GM21360 (cell line): ENCODE results near the gene HTR7.

ENCODE experiments used
- ATAC-seq: cut with Tn5 transposase; IDR thresholded peaks from one replicate; pipeline ENCODE4 v1.9.1; 2021; ENCODE audit warnings: mild to moderate bottlenecking, moderate library complexity; ENCODE audit not compliant: unreplicated experiment

The HTR7 gene

DNA sequence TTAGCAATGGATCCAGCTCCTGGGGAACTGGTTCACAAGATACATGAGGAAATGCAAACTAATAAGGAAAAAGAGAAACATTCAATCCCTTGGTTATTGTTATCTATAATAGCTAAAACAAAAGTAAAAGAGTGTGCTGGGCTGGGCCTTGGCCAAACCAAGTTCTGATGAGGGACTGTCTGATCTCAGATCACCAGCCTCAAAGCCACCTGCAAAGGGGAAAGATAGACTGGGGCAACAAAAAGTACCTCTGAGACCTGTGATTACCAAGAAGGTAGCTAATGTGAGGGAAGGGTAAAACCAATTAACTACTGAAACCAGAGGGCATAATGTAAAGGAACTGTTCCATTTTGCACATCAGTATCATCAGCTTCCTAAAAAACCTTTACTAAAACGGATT, 51.2 kb downstream of the HTR7 start:
- no peak for ATAC-seq

GRCh38 chr10:90805206-90805605, 52.6 kb downstream of the HTR7 start:
- ATAC-seq, result no peak

- ATAC-seq, result no peak
Observed at GRCh38 chr10:90804354-90804753, 53.5 kb downstream of the HTR7 start.

DNA sequence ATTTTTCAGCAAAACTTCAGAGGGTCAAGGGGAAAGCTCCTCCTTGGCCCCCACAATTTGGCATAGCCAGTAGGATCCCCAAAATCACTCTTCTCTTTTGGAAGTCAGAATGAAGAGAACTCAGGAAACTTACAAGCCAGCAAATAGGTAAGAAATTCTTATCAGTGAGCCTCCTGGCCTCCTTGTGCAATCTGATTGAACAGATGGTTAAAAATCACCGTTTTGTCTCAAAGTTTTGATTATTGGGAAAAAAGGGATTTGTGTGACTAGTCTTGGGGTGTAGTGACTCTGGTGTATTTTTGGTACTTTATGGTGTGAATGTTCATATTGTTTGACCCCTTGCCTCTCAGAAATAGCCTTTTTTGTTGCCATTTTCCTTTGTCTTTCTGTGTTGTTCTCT, 56.2 kb downstream of the HTR7 start:
- ATAC-seq, result no peak

GRCh38 chr10:90800232-90800796, 57.5 kb downstream of the HTR7 start:
- no peak for ATAC-seq

GRCh38 chr10:90799172-90799571, 58.7 kb downstream of the HTR7 start:
- no peak for ATAC-seq

GRCh38 chr10:90798482-90798881, 59.4 kb downstream of the HTR7 start:
- no peak for ATAC-seq

GRCh38 chr10:90790422-90790821, 67.4 kb downstream of the HTR7 start:
- no peak for ATAC-seq

- peak; percentile 69 for ATAC-seq
Observed at GRCh38 chr10:90788968-90789367, 68.9 kb downstream of the HTR7 start.

DNA sequence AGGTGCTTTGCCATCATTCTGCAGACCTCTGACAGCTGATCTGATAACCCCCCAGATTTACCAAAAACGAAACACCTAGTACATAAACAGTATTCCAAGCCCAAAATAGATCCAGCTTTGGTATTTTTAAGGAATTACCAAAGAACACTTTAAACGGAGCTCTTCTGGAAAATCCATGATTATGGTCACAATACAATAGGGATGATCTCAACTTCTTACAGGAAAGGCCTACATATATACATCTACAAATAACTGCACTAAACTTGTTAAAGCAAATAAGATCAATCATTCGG, 69.7 kb downstream of the HTR7 start:
- no peak for ATAC-seq

DNA sequence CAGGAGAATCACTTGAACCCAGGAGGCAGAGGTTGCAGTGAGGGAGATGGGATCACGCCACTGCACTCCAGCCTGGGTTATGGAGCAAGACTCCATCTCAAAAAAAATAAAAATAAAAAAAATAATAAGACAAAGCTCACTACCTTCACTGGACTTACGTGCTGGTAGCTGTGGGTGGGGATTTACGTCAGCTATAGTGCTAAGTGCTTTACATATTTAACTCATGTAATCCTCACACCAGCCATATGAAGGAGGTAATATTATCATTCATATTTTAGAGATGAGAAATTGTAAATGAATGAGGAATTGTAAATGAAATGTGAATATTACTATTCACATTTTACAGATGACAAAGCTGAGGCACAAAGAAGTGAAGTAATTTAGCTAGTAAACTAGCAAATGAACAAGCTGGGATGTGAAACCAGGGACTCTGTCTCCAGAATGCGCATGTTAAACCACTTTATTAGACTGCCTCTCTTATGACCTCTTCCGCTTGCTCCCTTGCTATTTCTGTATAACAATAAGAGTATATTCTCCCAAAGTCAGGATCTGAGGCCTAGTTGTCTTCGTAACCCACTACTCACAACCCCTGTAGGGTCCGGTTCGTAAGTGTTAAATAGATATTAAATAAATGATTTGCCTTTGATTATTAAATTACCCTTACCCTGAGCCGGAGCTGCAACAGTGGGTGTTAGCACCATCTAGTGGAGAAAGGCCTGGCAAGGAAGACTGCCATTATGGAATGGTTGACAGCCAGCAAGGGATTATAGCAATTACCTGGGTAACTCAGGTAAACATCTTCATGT, 70.2 kb downstream of the HTR7 start:
- ATAC-seq, result no peak

DNA sequence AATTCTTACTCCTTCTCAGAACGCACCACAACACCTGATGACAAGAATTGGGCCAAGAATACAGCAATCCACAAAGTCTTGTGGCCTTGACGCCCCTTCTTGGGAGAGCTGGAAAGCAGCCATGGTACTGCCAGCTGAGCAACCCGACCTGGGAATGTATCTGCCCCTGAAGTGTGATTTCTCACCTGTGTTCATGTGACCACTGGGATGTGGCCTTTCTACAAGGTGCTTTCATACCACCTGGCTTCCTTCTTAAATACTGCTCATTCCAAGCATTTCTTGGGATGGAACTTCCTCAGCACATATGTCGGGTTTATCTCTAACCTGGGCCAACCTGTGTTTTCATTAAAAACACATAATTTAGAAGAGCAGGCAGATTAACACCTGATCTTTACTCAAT, 72.1 kb downstream of the HTR7 start:
- no peak for ATAC-seq

GRCh38 chr10:90784771-90785170, 73.1 kb downstream of the HTR7 start:
- ATAC-seq, result no peak

DNA sequence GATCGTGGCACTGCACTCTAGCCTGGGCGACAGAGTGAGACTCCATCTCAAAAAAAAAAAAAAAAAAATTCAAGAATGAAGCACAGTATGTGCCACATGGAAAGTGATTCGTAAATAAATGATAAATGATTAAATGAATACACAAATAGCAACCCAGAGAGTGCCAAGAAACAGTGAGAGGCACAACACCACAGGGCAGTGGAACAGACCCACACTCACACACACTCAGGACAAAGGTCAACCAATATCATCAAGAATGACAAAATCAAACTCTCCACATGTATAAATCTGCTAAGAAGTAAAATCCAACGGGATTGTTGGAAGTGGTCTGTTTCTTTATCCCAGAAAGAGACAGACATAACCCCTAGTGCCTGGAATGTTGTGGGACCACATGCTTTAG, 77.4 kb downstream of the HTR7 start:
- ATAC-seq, result no peak

- no peak for ATAC-seq
Observed at GRCh38 chr10:90779548-90779947, 78.3 kb downstream of the HTR7 start.

DNA sequence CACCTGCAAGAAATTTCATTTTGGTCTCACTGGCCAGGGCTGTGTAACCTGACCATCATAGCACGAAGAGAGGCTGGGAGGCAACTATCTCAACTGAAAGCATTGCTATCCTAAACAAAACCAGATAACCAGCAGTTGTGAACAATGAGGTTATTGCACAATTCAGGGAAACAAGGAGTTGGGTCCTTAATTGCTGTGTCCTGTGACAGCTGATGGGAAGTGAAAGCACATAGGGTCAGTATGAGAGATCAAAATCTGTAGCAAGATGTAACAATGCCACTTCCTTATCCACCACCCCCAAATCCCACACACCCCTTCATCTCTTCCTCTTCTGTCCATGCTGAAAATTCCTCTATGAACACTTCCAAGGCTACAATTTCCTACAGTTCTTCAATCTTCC, 80.2 kb downstream of the HTR7 start:
- no peak for ATAC-seq

- ATAC-seq, result no peak
Observed at GRCh38 chr10:90775351-90776028, 82.3 kb downstream of the HTR7 start.

DNA sequence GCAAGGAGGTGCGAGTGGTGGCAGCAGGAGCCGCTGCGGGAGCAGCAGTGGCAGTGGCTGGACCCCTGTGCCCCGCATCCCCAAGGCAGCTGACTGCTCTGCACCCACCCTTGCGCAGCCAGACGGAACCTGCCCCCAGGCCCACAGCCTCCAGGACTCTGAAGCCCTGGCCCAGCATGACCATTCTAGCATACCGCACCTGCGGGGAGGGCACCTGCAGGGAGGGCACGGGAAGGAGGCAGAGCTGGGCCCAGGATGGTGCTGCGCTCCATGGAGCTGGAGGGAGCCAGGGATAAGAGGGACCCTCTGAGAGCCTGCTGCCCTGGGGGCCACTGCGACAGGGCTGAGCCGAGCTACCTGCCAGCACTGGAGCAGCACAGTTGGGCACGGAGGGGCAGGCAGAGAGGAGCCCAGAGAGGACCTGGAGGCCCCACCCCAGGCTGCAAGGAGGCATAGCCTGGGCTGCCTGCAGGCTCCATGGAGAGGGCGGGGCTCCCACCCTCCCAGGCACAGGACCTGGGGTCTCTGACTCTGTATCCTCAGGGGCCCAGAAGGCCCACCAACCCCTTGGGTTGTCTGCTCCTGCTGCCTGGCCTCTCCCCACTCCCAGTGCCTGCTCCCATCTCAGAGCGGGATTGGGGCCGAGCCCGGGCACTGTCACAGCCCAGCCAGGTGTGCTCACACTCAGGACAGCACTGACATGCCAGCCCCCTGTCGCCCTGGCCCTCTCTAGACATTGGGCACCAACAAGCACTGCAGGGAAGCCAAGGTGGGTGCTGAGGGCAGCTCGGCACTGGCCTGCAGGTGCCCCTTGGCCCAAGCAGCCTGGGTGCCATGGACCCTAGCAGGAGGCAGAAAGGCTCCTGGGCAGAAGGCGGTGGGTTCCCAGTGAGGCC, 87.6 kb downstream of the HTR7 start:
- no peak for ATAC-seq

DNA sequence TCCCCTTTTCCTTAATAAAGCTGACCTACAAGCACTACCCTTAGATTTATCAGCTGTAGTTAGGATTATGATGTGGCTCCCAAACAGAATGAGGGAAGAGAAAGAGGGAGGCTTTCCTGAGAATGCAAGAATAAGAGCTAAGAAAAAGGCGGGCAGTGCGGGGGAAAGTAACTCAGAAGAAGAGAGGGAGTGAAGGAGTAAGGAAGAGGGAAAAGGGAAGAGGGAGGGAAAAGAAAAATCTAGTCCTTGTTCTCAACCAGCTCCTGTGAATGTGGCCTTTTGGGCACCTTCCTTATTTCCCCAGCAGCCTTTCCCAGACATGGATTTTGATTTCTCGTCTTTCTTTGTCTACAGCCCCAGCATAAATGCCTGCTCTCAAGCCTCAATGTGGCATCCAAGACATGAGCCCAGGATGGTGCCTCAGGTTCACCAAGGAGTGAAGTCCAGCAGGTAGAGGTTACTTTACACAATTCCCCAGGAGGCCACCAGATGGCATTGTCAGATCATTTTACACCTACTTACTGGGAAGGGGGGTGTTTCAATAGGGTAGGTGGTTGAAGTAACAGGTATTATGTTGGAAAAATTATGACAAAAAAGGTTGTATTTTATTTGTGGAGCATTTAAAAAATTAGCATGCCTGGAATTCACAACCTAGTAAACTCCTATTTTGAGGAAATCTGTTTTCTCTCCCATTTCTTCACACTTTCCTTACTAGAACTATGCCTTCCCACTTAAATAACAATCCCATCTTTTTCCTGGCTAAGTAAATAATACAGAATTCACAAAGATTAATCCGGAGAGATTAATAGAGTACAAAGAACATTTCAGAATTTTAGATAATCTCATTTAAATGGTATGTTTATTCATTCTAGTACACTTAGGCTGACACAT, 106.5 kb downstream of the HTR7 start:
- peak; percentile 79 for ATAC-seq

DNA sequence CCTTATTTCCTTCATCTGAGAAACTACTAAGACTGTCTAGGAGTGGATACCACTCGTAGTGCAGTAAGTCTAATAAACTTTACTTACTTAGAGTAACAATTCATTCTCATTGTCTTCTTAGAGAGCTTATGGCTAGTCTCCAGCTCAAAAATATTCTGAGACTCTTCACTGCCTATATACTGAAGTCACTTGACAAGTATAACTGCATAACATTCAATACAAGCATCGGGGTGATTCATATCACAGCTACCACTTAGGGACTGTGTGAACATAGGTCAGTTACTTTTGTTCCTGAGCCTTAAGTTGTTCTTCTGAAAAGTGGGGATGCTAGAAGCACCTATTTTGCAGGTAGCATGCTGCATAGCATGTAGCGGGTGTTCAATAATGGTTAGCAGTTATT, 111.0 kb downstream of the HTR7 start:
- ATAC-seq, result no peak
